ENCODE results near the gene TBC1D17. TPM values are rescaled to one million over a fixed set of nuclear protein-coding genes. Genes with fewer than 3 reads are reported as not detected.

TBC1D17 gene
- total RNA-seq, 4 donors from 2014 or later = 47.7 to 56.5 (median 49.0) TPM

DNA sequence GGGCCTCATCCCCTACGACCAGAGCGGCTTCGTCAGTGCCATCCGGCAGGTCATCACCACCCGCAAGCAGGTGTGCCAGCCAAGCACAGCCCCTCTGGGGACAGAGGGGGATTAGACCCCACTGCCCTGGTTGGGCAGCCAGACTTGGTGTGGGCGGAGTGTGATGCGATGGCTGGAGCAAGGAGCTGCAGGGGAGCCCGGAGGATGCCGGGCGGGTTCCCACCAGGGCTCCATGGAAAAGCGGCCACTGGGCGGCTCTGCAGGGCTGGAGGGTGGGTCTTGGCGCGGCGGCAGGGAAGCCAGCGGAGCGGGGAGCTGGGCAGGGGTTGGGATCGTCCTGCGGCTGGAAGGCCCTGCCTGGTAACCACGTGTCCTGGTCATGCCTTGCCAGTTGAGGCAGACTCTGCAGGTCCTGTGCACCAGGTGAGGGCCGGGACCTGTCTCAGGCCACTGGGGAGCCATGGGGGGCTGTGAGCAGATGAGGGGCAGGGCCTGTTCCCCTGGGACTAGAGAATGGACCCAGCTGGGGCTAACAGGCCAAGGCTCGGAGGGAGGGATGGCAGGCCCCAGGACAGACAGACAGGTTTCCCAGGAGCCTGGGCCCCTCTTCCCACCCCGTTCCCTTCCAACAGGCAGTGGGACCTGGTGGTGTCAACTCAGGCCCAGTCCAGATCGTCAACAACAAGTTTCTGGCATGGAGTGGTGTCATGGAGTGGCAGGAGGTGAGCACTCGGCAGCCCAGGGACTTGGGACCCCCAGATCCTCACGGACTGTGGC lies 20.3 kb upstream of the TBC1D17 start:
- DNase-seq (ENCODE audit: low spot score in 2 of 2) = no peak
- 89 to 92% methylated on average over 25 of the region's 26 CpGs for WGBS, 2 donors
- no peaks in the 10 kb centered on the region for H3K27me3 ChIP-seq
- H3K4me1 ChIP-seq = peaks cover 0 to 83% (median 24%) of the 10 kb centered on the region in 4 donors
- peak overlapping the region in 2 of 4 donors; percentile 85 to 86 for H3K27ac ChIP-seq
- H3K36me3 ChIP-seq = peaks cover 0 to 81% (median 4%) of the 10 kb centered on the region in 3 donors
- H3K9me3 ChIP-seq = no peaks in the 10 kb centered on the region
- TF ChIP-seq, protein P1, sequence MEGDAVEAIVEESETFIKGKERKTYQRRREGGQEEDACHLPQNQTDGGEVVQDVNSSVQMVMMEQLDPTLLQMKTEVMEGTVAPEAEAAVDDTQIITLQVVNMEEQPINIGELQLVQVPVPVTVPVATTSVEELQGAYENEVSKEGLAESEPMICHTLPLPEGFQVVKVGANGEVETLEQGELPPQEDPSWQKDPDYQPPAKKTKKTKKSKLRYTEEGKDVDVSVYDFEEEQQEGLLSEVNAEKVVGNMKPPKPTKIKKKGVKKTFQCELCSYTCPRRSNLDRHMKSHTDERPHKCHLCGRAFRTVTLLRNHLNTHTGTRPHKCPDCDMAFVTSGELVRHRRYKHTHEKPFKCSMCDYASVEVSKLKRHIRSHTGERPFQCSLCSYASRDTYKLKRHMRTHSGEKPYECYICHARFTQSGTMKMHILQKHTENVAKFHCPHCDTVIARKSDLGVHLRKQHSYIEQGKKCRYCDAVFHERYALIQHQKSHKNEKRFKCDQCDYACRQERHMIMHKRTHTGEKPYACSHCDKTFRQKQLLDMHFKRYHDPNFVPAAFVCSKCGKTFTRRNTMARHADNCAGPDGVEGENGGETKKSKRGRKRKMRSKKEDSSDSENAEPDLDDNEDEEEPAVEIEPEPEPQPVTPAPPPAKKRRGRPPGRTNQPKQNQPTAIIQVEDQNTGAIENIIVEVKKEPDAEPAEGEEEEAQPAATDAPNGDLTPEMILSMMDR (IDR thresholded peaks at IDR 0.05) = no peak
- no peak for TF ChIP-seq EP300 (IDR thresholded peaks at IDR 0.05)
- TF ChIP-seq POLR2A (IDR thresholded peaks at IDR 0.05) = no peak
- H3K4me3 ChIP-seq = no peak overlapping the region

DNA sequence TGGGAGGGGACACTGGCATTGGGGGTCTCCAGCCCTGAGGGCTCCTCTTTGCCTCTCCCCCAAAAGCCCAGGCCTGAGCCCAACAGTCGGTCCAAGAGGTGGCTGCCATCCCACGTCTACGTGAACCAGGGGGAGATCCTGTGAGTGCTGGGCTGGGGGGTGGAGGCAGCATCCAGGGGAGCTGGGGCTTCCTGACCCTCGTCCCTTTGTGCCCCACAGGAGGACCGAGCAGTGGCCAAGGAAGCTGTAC lies 19.7 kb upstream of the TBC1D17 start:
- H3K4me3 ChIP-seq = no peak overlapping the region
- H3K27ac ChIP-seq = peak overlapping the region in 3 of 4 donors; percentile 56 to 86 (median 85)
- WGBS, 2 donors = 81 to 95% methylated on average over 4 to 5 of the region's 5 CpGs
- DNase-seq (ENCODE audit: low spot score in 2 of 2) = peak in 1 of 2 donors; percentile 13
- H3K36me3 ChIP-seq = peaks cover 0 to 86% (median 4%) of the 10 kb centered on the region in 3 donors
- no peaks in the 10 kb centered on the region for H3K27me3 ChIP-seq
- TF ChIP-seq POLR2A (IDR thresholded peaks at IDR 0.05) = no peak
- no peak for TF ChIP-seq EP300 (IDR thresholded peaks at IDR 0.05)
- TF ChIP-seq, protein P1 (IDR thresholded peaks at IDR 0.05) = no peak
- peaks cover 0 to 83% (median 19%) of the 10 kb centered on the region in 4 donors for H3K4me1 ChIP-seq
- H3K9me3 ChIP-seq = no peaks in the 10 kb centered on the region

DNA sequence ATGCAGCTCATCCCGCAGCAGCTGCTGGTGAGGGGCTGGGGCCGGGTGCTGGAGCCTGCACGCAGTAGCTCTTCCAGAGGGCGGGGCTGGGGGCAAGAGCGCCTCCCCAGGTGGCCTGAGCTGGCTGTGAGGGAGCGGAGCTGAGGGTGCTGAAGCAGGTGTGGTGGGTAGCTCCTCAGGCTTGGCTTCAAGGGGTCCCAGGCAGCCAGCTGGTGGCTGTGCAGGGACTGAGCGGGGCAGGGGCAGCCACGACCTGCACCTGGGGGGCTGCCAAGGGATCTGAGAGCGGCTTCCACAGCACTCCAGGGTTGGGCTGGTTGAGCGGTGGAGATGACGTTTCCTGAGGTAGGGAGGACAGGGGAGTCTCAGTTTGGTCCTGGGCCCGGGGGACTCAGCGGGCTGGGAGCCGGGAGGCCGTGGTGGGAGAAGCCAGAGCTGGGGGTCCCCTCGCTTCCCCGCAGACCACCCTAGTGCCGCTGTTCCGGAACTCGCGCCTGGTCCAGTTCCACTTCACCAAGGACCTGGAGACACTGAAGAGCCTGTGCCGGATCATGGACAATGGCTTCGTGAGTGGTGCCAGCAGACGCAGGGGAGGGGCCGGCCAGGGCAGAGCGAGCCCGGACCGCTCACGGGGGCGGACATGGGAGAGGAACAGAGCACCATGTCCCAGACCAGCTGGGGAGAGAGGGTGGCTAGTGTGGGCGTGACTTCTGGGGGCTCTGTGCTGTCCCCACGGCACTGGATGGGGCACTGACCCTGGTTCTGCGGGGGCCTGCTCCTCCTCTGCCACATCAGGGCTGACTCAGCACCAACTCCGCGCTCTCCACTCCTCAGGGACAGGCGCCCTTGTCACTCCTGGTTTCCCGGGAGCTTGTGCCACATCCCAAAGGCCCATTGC lies 19.2 kb upstream of the TBC1D17 start:
- H3K27me3 ChIP-seq = no peaks in the 10 kb centered on the region
- 69 to 72% methylated on average over 28 to 31 of the region's 37 CpGs for WGBS, 2 donors
- H3K9me3 ChIP-seq = no peaks in the 10 kb centered on the region
- TF ChIP-seq EP300 (IDR thresholded peaks at IDR 0.05) = peak in 1 of 2 donors; percentile 50
- TF ChIP-seq POLR2A (IDR thresholded peaks at IDR 0.05) = no peak
- H3K27ac ChIP-seq = peak overlapping the region; percentile 18 to 86 (median 70)
- DNase-seq (ENCODE audit: low spot score in 2 of 2) = peak in 1 of 2 donors; percentile 14
- peaks cover 0 to 92% (median 4%) of the 10 kb centered on the region in 3 donors for H3K36me3 ChIP-seq
- peaks cover 0 to 81% (median 14%) of the 10 kb centered on the region in 4 donors for H3K4me1 ChIP-seq
- H3K4me3 ChIP-seq = no peak overlapping the region

DNA sequence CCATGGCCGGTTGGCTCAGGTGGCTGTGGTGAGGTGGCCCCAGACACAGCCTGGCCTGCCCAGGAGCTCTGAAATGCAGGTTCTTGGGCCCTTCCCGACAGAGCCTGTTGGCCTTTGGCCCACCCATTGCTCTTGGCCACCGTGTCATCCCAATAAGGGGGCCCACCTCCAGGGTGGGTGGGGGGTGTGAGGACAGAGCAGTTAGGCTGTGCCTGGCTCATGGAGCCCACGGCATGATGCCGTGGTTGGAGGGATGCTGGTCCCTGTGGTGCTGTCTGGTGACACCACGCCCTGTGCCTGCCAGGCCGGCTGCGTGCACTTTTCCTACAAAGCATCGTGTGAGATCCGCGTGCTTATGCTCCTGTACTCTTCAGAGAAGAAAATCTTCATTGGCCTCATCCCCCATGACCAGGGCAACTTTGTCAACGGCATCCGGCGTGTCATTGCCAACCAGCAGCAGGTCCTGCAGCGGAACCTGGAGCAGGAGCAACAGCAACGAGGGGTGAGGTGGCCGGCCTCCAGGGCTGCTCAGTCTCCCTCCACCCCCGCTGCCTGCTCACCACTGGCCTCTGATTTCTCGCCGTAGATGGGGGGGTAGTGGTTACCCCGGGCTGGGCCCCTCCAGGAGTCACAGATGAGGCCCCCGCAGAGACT lies 17.7 kb upstream of the TBC1D17 start:
- Histone ChIP-seq H3K27ac (peak overlapping the region in 3 of 4 donors; percentile 77 to 86 (median 85)), H3K4me1 (peaks cover 0 to 74% (median 11%) of the 10 kb centered on the region in 4 donors), H3K36me3 (peaks cover 0 to 97% (median 4%) of the 10 kb centered on the region in 3 donors), H3K4me3 (no peak overlapping the region), H3K9me3 (no peaks in the 10 kb centered on the region), H3K27me3 (no peaks in the 10 kb centered on the region)
- no peak for TF ChIP-seq EP300 (IDR thresholded peaks at IDR 0.05)
- no peak for TF ChIP-seq POLR2A (IDR thresholded peaks at IDR 0.05)
- TF ChIP-seq, protein P1 (IDR thresholded peaks at IDR 0.05) = no peak
- WGBS, 2 donors = 76 to 79% methylated on average over 20 to 22 of the region's 22 CpGs
- no peak for DNase-seq (ENCODE audit: low spot score in 2 of 2)

DNA sequence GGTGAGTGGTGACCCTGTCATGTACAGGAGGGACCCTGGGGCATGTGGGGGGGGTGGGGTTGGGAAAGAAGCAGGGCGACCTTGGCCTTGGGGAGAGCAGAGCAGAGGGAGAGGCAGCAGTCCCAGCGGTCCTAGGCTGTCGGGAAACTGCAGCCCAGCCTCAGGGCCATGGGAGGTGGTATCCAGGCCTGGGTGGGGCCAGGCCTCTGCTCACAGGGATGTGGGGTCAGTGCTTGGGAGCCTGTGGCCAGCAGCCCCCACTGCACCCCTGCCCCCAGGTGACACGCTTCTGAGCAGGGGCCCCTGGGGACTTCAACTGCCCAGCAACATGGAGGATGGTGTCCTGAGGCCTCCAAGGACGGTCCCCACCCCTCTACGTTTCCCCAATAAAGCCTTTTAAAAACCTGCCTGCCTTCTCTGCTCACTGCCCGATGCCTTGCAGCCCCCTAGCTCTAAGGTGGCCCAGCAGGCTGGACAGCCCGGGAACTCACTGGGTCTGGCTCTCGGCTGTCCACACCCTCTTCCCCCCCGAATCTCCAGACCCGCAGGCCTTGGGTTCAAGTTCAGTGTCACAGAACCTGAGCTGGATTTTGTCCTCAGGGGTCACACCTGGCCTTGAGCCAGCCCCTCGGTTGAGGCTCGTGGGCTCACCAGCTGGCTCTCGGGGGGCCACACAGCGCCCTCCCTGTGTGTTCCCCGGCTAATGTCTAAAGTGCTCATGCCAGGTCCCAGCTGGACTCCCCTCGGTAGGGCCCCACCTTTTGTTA lies 17.0 kb upstream of the TBC1D17 start:
- TF ChIP-seq, protein P1 (IDR thresholded peaks at IDR 0.05) = no peak
- TF ChIP-seq EP300 (IDR thresholded peaks at IDR 0.05) = no peak
- WGBS, 2 donors = 57 to 60% methylated on average over 14 to 16 of the region's 17 CpGs
- H3K27ac ChIP-seq = peak overlapping the region; percentile 76 to 86 (median 81)
- DNase-seq (ENCODE audit: low spot score in 2 of 2) = peak in 1 of 2 donors; percentile 13
- no peaks in the 10 kb centered on the region for H3K9me3 ChIP-seq
- H3K36me3 ChIP-seq = peaks cover 0 to 90% (median 4%) of the 10 kb centered on the region in 3 donors
- peaks cover 0 to 75% (median 15%) of the 10 kb centered on the region in 4 donors for H3K4me1 ChIP-seq
- H3K27me3 ChIP-seq = no peaks in the 10 kb centered on the region
- peak overlapping the region in 1 of 4 donors; percentile 32 for H3K4me3 ChIP-seq
